Measurements from ENCODE around the gene SLC6A18. TPM values are rescaled to one million over a fixed set of nuclear protein-coding genes. Genes with fewer than 3 reads are reported as not detected.

The SLC6A18 gene
- total RNA-seq, 4 donors from 2014 or later: not detected

GRCh38 chr5:1183424-1184162 is 41.6 kb upstream of the SLC6A18 start:
- ATAC-seq (ENCODE audit: low FRiP score): no peak
- no peak for DNase-seq (ENCODE audit: low spot score)
- TF ChIP-seq CTCF (IDR thresholded peaks at IDR 0.05): no peak

GRCh38 chr5:1184163-1184470 is 41.1 kb upstream of the SLC6A18 start:
- DNase-seq (ENCODE audit: low spot score) (no peak), ATAC-seq (ENCODE audit: low FRiP score) (no peak)
- no peak for TF ChIP-seq CTCF (IDR thresholded peaks at IDR 0.05)

GRCh38 chr5:1184481-1184880 is 40.7 kb upstream of the SLC6A18 start:
- no peak for TF ChIP-seq CTCF (IDR thresholded peaks at IDR 0.05)
- DNase-seq (ENCODE audit: low spot score) (no peak), ATAC-seq (ENCODE audit: low FRiP score) (no peak)

GRCh38 chr5:1185038-1185627 is 40.0 kb upstream of the SLC6A18 start:
- no peak for DNase-seq (ENCODE audit: low spot score)
- no peak for TF ChIP-seq CTCF (IDR thresholded peaks at IDR 0.05)
- no peak for ATAC-seq (ENCODE audit: low FRiP score)

GRCh38 chr5:1185629-1186350 is 39.4 kb upstream of the SLC6A18 start:
- no peak for DNase-seq (ENCODE audit: low spot score)
- TF ChIP-seq CTCF (IDR thresholded peaks at IDR 0.05): no peak
- no peak for ATAC-seq (ENCODE audit: low FRiP score)

- ATAC-seq (ENCODE audit: low FRiP score): no peak
- TF ChIP-seq CTCF (IDR thresholded peaks at IDR 0.05): no peak
- no peak for DNase-seq (ENCODE audit: low spot score)
Measured at GRCh38 chr5:1186351-1187233, 38.6 kb upstream of the SLC6A18 start.
